SK-N-SH treated with all-trans-retinoic acid at 6 μM for 48 hours (cell line): ENCODE data around the gene JPH3.

Experiments
- ARNTL ChIP-seq: fragments of 450-650 bp; formaldehyde crosslinking; IDR thresholded peaks from 2 replicates; pipeline ENCODE4 v1.5.0; 2020; ENCODE audit warnings: low read depth, mild to moderate bottlenecking, moderate library complexity, borderline replicate concordance
- BACH2 ChIP-seq: fragments of 250-450 bp; sonication (Bioruptor Pico); IDR thresholded peaks from 2 replicates; pipeline ENCODE4 v1.9.0; 2021; ENCODE audit warnings: mild to moderate bottlenecking, borderline replicate concordance
- CREB5 ChIP-seq: fragments of 250-450 bp; sonication (Bioruptor Pico); IDR thresholded peaks from 2 replicates; pipeline ENCODE4 v1.5.1; 2020; ENCODE audit warnings: low read depth, mild to moderate bottlenecking, moderate library complexity
- CSDC2 ChIP-seq: fragments of 250-450 bp; sonication (Bioruptor Pico); IDR thresholded peaks from 2 replicates; pipeline ENCODE4 v1.5.0; 2020; ENCODE audit warnings: mild to moderate bottlenecking, moderate library complexity
- ESRRG ChIP-seq: fragments of 250-450 bp; sonication (Bioruptor Pico); IDR thresholded peaks from 2 replicates; pipeline ENCODE4 v1.6.1; 2021; ENCODE audit warnings: mild to moderate bottlenecking
- OSR1 ChIP-seq: fragments of 250-450 bp; sonication (Bioruptor Pico); IDR thresholded peaks from 2 replicates; pipeline ENCODE4 v1.8.0; 2022; ENCODE audit warnings: moderate library complexity, mild to moderate bottlenecking, inconsistent platforms
- PATZ1 ChIP-seq: fragments of 250-450 bp; sonication (Bioruptor Pico); IDR thresholded peaks from 2 replicates; pipeline ENCODE4 v1.8.0; 2020; ENCODE audit warnings: mild to moderate bottlenecking, moderate library complexity, borderline replicate concordance
- POU6F1 ChIP-seq: fragments of 250-450 bp; sonication (Bioruptor Pico); IDR thresholded peaks from 2 replicates; pipeline ENCODE4 v1.8.0; 2021; ENCODE audit warnings: low read depth, mild to moderate bottlenecking, moderate library complexity, borderline replicate concordance
- RARB ChIP-seq: fragments of 250-450 bp; sonication (Bioruptor Pico); IDR thresholded peaks from 2 replicates; pipeline ENCODE4 v1.8.0; 2021; ENCODE audit warnings: mild to moderate bottlenecking, moderate library complexity
- TCF4 ChIP-seq: fragments of 250-450 bp; sonication (Bioruptor Pico); IDR thresholded peaks from 2 replicates; pipeline ENCODE4 v1.8.0; 2021; ENCODE audit warnings: mild to moderate bottlenecking, moderate library complexity, borderline replicate concordance
- TOX ChIP-seq: fragments of 250-450 bp; sonication (Bioruptor Pico); IDR thresholded peaks from 2 replicates; pipeline ENCODE4 v1.8.0; 2021; ENCODE audit warnings: mild to moderate bottlenecking, moderate library complexity, borderline replicate concordance
- ZFP3 ChIP-seq: fragments of 250-450 bp; sonication (Bioruptor Pico); IDR thresholded peaks from 2 replicates; pipeline ENCODE4 v1.5.0; 2020; ENCODE audit warnings: mild to moderate bottlenecking, moderate library complexity
- ZFP30 ChIP-seq: fragments of 450-650 bp; formaldehyde crosslinking; IDR thresholded peaks from 2 replicates; pipeline ENCODE4 v1.5.0; 2022; ENCODE audit warnings: mild to moderate bottlenecking, moderate library complexity
- ZNF565 ChIP-seq: fragments of 450-650 bp; formaldehyde crosslinking; conservative IDR thresholded peaks from 2 replicates; pipeline ENCODE4 v1.5.0; 2020; ENCODE audit warnings: low read depth, mild to moderate bottlenecking, moderate library complexity

- TF ChIP-seq RARB = no peak
- TF ChIP-seq CREB5 (CRISPR knock-in tag) = no peak
- no peak for TF ChIP-seq ZFP3 (CRISPR knock-in tag)
- no peak for TF ChIP-seq TCF4 (CRISPR knock-in tag)
- TF ChIP-seq ARNTL = no peak
- no peak for TF ChIP-seq PATZ1 (CRISPR knock-in tag)
- no peak for TF ChIP-seq ESRRG
- no peak for TF ChIP-seq ZFP30 (CRISPR knock-in tag)
- TF ChIP-seq CSDC2 (CRISPR knock-in tag) = no peak
- TF ChIP-seq ZNF565 (CRISPR knock-in tag) = no peak
- no peak for TF ChIP-seq TOX (CRISPR knock-in tag)
- no peak for TF ChIP-seq BACH2 (CRISPR knock-in tag)
- TF ChIP-seq OSR1 = no peak
- no peak for TF ChIP-seq POU6F1 (CRISPR knock-in tag)
Observed at GRCh38 chr16:87666919-87667318, 64.6 kb downstream of the JPH3 start.
